Stimulated activated CD8-positive, alpha-beta memory T cell treated with anti-CD3 and anti-CD28 coated beads, Interleukin-2, amount 100 ng/mL, for 48 hours (primary cell): ENCODE data around the gene PML.
"Not testable (repeated sequence)": the region's sequence is repeated elsewhere in the genome, so short reads cannot be mapped to it uniquely, and the experiment has no call there.

Experiments used
- DNase-seq, 2 donors: peaks; one replicate each; pipeline ENCODE4 v3.0.0-alpha.2; 2020; ENCODE audit warnings: low read depth in 2 of 2

Gene PML

GRCh38 chr15:74037171-74038117 lies 42.9 kb downstream of the PML start:
- DNase-seq, result no peak

GRCh38 chr15:74038707-74039655 lies 44.5 kb downstream of the PML start:
- no peak for DNase-seq

DNA sequence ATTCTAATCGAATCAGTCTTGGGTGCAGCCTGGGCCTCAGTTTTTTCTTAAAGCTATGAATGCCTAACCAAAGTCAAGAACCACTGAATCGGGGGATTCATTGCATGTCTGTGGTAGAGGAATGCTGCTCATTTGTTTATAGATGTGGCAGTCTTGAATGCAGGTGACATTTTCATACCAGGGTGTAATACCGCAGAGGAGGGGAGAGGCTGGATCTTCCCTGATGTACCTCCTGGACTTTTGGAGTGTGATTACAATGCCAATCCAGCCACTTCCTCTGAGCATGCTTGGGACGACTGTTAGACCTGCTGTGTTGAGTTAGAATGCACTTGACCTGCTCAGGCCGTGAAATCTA lies 45.1 kb downstream of the PML start:
- no peak for DNase-seq

GRCh38 chr15:74040109-74040850 lies 45.8 kb downstream of the PML start:
- no peak for DNase-seq

GRCh38 chr15:74041311-74041756 lies 46.8 kb downstream of the PML start:
- no peak for DNase-seq

- DNase-seq, result no peak
Observed at GRCh38 chr15:74041777-74042435, 47.4 kb downstream of the PML start.

GRCh38 chr15:74042603-74043424 lies 48.3 kb downstream of the PML start:
- DNase-seq, result no peak

GRCh38 chr15:74043425-74044266 lies 49.1 kb downstream of the PML start:
- no peak for DNase-seq

DNA sequence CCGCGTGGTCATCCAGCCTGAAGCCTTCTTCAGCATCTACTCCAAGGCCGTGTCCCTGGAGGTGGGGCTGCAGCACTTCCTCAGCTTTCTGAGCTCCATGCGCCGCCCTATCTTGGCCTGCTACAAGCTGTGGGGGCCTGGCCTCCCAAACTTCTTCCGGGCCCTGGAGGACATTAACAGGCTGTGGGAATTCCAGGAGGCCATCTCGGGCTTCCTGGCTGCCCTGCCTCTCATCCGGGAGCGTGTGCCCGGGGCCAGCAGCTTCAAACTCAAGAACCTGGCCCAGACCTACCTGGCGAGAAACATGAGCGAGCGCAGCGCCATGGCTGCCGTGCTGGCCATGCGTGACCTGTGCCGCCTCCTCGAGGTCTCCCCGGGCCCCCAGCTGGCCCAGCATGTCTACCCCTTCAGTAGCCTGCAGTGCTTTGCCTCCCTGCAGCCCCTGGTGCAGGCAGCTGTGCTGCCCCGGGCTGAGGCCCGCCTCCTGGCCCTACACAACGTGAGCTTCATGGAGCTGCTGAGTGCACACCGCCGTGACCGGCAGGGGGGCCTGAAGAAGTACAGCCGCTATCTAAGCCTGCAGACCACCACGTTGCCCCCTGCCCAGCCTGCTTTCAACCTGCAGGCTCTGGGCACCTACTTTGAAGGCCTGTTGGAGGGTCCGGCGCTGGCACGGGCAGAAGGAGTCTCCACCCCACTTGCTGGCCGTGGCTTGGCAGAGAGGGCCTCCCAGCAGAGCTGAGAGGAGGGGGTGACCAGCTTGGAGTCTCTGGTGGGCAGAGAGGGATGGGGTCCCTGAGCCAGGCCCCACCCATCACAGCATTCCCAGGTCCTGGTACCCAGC lies 50.0 kb downstream of the PML start:
- DNase-seq, result no peak

DNA sequence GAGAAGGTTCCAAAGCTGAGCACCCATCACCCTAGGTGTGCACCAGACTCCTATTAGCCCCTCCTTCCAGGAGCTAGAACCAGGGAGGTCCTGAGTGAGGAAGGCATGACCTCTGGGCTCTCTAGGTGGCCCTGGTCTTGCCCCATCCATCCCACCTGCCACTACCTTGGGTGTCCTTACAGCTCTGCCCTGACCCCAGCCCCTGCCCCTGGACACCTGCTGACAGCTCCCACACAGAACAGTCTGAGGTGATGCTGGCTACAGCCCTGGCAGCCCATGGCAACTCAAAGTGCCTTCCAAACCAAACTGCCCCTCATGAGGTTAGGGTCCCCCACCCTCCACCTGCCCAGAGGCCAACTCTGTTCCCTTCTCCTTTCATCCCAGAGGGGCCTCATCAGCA lies 50.7 kb downstream of the PML start:
- no peak for DNase-seq

- no peak for DNase-seq
Observed at GRCh38 chr15:74045636-74046274, 51.2 kb downstream of the PML start.

GRCh38 chr15:74046275-74046674 lies 51.8 kb downstream of the PML start:
- no peak for DNase-seq

DNA sequence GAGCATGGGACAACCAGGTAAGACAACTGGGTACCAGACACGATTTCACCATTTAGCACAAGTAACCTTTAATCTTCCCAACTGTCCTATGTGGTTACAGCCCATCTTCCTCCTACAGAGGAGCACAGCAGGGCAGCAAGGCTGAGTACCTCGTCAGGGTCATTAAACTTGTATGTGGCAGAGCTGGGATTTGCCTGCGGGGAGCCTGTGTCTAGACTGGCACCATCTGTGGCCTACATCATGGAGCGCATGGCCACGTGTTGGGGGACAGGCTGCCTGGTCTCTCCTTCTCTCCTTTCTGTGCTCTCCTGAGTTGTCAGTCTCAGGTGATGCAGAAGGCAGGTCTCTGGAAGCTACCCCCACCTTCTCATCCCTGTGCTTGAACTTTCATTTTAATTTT lies 55.6 kb downstream of the PML start:
- DNase-seq, result no peak

DNA sequence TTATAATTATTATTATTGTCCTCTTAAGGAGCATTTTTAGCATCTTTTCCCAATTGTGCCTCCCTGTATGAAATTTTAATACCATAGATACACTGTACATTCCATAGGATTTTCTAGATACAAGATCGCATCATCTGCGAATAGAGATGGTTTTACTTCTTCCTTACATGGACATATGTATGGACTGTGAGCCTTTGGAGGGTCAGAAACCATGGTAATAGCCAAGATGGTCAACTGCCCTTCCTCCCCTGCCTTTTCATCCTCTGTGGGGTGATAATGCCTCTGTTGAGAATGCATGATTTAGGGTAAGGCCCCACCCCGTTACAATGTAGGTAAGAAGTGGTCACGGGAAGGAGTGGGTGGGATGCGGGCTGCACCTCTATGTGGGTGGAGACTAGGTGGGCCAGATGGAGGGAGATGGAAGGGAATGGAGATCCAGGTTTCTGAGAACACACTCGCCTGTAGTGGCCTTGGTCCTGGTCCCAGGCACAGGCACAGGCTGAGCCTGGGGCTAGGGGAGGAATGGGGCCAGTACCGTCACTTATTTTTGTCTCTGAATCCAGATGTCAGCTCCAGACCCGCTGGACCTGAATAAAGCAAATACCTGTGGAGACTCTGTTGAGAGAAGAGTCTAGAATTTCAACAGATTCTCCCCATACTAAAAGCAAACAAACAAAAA lies 56.2 kb downstream of the PML start:
- DNase-seq, result no peak

- DNase-seq, result not testable (repeated sequence)
Observed at GRCh38 chr15:74052271-74053260, 58.0 kb downstream of the PML start.

DNA sequence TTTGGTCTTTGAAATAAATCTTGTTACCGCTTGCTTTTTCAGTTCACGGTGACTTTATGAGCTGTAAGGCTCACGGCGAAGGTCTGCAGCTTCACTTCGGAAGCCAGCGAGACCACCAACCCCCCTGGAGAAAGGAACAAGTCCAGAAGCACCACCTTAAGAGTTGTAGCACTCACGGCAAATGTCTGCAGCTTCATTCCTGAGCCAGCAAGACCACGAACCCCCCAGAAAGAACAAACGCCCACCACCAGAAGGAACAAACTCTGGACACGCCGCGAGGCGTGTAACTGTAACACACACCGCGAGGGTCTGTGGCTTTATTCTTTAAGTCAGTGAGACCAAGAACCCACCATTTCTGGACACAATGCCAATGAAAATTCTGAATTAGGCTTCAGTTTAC lies 59.0 kb downstream of the PML start:
- DNase-seq, result no peak
